Fibroblast of lung (primary cell): ENCODE data around the gene ARFGAP1. TPM values are rescaled to one million over a fixed set of nuclear protein-coding genes. Genes with fewer than 3 reads are reported as not detected.

ENCODE experiments used
- DNase-seq, 2 donors: peaks; one replicate each; pipeline versions ENCODE4 v3.0.0 to v3.0.0-alpha.2; 2010; ENCODE audit warnings: low read depth in 2 of 2
- H2AFZ ChIP-seq: 2 replicates; pipeline ENCODE4 v1.5.1; 2012; ENCODE audit warnings: low read length, control low read depth, inconsistent platforms
- H3K27ac ChIP-seq: 2 replicates; pipeline ENCODE4 v1.5.1; 2011; ENCODE audit warnings: low read length, control low read depth; ENCODE audit not compliant: insufficient read depth
- H3K27me3 ChIP-seq: 2 replicates; pipeline ENCODE4 v1.5.1; 2011; ENCODE audit warnings: mild to moderate bottlenecking, low read length; ENCODE audit not compliant: control insufficient read depth, insufficient read depth
- H3K36me3 ChIP-seq: 2 replicates; pipeline ENCODE4 v1.5.1; 2011; ENCODE audit warnings: low read length; ENCODE audit not compliant: control insufficient read depth, insufficient read depth
- H3K4me1 ChIP-seq: 2 replicates; pipeline ENCODE4 v1.5.1; 2011; ENCODE audit warnings: low read length; ENCODE audit not compliant: control insufficient read depth, insufficient read depth; ENCODE audit errors: extremely low read depth
- H3K4me2 ChIP-seq: 2 replicates; pipeline ENCODE4 v1.5.1; 2011; ENCODE audit warnings: low read length, control low read depth; ENCODE audit not compliant: insufficient read depth; ENCODE audit errors: extremely low read depth
- H3K4me3 ChIP-seq, 4 experiments: fragments of 200-600 bp in 1 of 4; sonication (generic) in 1 of 4; replicated peaks in 1 of 4; 2 replicates each; pipeline ENCODE4 v1.5.1; 2011 to 2016; ENCODE audit warnings: low read length in 4 of 4, low read depth in 3 of 4, mild to moderate bottlenecking in 3 of 4, control low read depth in 2 of 4, inconsistent platforms in 1 of 4, mixed read lengths in 1 of 4; ENCODE audit not compliant: insufficient read depth in 1 of 4; ENCODE audit errors: control extremely low read depth in 1 of 4
- H3K79me2 ChIP-seq: 2 replicates; pipeline ENCODE4 v1.5.1; 2012; ENCODE audit warnings: mild to moderate bottlenecking, low read length, inconsistent platforms; ENCODE audit not compliant: control insufficient read depth, insufficient read depth
- H3K9ac ChIP-seq: 2 replicates; pipeline ENCODE4 v1.5.1; 2011; ENCODE audit warnings: mild to moderate bottlenecking, low read length, control low read depth; ENCODE audit not compliant: insufficient read depth
- H3K9me3 ChIP-seq: 2 replicates; pipeline ENCODE4 v1.5.1; 2012; ENCODE audit warnings: low read depth, low read length; ENCODE audit not compliant: control insufficient read depth, insufficient read depth
- H4K20me1 ChIP-seq: 2 replicates; pipeline ENCODE4 v1.5.1; 2011; ENCODE audit warnings: low read length; ENCODE audit not compliant: control insufficient read depth, insufficient read depth; ENCODE audit errors: extremely low read depth
- EZH2 ChIP-seq: IDR thresholded peaks from 2 replicates; pipeline ENCODE4 v1.5.1; 2012; ENCODE audit warnings: low read length, control low read depth, mild to moderate bottlenecking; ENCODE audit errors: missing control alignments
- polyA plus RNA-seq, 2 donors: library from polyadenylated mRNA; depleted of rRNA in 1 of 2; stranded (reverse) in 1 of 2; unstranded in 1 of 2; fragments of >200 nt; gene quantifications; 2 replicates each; pipeline ENCODE4 v1.2.1, GENCODE V29; 2011 to 2012; ENCODE audit warnings: missing spikeins in 1 of 2
- total RNA-seq: library from RNA; depleted of rRNA; stranded (reverse); fragments of >200 nt; gene quantifications from 2 replicates; pipeline ENCODE4 v1.2.1, GENCODE V29; 2014
- TF ChIP-seq, protein P1 (sequence below), 2 donors: IDR thresholded peaks in 1 of 2; conservative IDR thresholded peaks in 1 of 2; 1 replicate in 1 of 2; 2 replicates in 1 of 2; pipeline ENCODE4 v1.5.1; 2011 to 2012; ENCODE audit warnings: low read length in 2 of 2, control low read depth in 1 of 2, inconsistent platforms in 1 of 2, low read depth in 1 of 2, mild to moderate bottlenecking in 1 of 2

Gene ARFGAP1
- total and polyA plus RNA-seq, 2 donors (not counting 1 experiment from before 2014, with no cell fraction given), result 37.6 to 42.9 TPM

DNA sequence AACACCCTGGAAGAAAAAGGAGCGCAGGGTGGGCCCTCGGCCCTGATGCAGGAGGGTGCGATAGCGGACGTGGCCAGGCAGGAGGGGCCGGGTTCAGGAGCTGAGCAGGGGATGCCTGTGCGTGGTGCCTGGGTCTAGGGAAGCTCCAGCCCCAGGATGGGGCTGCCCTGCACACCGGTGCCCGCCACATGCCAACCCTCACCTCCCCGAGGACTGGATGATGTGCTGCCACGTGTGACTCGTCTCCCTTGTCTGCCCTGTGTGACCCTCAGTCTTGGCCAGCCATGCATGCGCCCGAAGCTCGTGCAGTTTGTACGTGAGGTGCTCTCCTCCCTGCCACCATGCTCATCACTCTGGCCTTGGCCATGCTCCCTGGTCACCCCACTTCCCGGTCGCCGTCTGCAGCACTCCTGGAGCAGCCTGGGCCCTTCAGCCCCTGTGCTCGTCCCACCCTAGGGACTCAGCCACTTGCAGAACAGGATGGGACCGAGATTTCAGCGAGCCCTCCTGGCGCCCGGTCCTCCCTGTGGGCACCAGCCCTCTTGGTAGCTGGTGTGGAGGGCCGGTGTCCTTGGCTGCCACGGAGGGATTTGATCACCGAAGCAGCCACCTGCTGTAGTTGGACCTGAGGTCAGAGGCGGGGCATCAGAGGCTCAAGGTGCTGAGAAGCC lies 16.1 kb downstream of the ARFGAP1 start:
- Histone ChIP-seq H3K9me3 (no peaks in the 10 kb centered on the region), H3K4me1 (no peaks in the 10 kb centered on the region), H3K36me3 (peaks cover 22% of the 10 kb centered on the region), H3K27ac (no peak overlapping the region), H3K9ac (no peak overlapping the region), H3K4me2 (no peak overlapping the region), H3K79me2 (no peaks in the 10 kb centered on the region), H3K27me3 (no peaks in the 10 kb centered on the region), H2AFZ (no peak overlapping the region), H3K4me3 (no peak overlapping the region), H4K20me1 (no peaks in the 10 kb centered on the region)
- TF ChIP-seq, protein P1, sequence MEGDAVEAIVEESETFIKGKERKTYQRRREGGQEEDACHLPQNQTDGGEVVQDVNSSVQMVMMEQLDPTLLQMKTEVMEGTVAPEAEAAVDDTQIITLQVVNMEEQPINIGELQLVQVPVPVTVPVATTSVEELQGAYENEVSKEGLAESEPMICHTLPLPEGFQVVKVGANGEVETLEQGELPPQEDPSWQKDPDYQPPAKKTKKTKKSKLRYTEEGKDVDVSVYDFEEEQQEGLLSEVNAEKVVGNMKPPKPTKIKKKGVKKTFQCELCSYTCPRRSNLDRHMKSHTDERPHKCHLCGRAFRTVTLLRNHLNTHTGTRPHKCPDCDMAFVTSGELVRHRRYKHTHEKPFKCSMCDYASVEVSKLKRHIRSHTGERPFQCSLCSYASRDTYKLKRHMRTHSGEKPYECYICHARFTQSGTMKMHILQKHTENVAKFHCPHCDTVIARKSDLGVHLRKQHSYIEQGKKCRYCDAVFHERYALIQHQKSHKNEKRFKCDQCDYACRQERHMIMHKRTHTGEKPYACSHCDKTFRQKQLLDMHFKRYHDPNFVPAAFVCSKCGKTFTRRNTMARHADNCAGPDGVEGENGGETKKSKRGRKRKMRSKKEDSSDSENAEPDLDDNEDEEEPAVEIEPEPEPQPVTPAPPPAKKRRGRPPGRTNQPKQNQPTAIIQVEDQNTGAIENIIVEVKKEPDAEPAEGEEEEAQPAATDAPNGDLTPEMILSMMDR (conservative IDR thresholded peaks at IDR 0.05 in 1 of 2, IDR thresholded peaks at IDR 0.05 in 1 of 2; ENCODE audit: low read depth in 1 of 2, low read length in 2 of 2), result no peak
- no peak for DNase-seq

DNA sequence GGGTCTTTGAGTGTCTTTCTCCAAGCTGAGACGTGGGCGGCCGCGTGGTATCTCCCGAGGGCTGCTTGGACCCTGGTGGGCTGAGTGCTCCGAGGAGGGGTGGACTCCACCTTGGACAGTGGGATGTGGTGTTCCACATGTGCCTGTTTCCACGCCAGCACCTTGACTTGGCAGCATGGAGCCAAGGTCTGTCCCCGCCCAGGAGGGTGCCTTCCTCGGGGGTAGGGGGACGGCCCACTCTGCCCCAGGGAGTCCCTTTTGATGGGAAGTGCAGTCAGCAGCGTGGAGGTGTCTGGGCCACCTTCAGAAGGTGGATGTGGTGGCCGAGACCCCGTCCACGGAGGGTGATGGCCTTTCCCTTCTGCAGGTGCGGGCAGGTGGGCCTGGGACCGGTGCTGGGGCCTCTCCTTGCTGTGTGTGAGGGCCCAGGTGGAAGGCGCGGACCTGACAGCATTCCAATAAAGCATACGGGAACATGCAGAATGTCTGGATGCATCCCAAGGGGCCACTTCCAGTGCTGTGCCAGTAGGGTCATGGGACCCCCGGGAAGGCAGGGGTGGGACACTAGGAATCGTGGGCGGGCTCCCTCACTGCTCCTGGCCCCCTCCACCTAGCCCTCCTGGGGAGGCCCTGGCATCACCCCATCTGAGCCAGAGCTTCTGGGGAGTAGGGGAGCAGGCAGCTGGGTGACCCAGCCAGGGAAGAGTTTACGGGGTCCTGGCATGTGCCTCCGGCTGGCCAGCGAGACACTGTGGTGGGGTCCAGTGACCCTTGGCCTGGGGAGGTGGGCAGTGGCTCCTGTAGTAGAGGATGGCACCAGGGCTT lies 16.9 kb downstream of the ARFGAP1 start:
- Histone ChIP-seq H3K27ac (no peak overlapping the region), H4K20me1 (no peaks in the 10 kb centered on the region), H3K9me3 (no peaks in the 10 kb centered on the region), H3K4me2 (no peak overlapping the region), H3K79me2 (no peaks in the 10 kb centered on the region), H3K36me3 (peaks cover 20% of the 10 kb centered on the region), H3K4me3 (no peak overlapping the region), H3K4me1 (no peaks in the 10 kb centered on the region), H2AFZ (no peak overlapping the region), H3K9ac (no peak overlapping the region), H3K27me3 (no peaks in the 10 kb centered on the region)
- TF ChIP-seq, protein P1 (conservative IDR thresholded peaks at IDR 0.05 in 1 of 2, IDR thresholded peaks at IDR 0.05 in 1 of 2; ENCODE audit: low read depth in 1 of 2, low read length in 2 of 2), result no peak
- TF ChIP-seq EZH2, result no peak
- DNase-seq, result no peak

DNA sequence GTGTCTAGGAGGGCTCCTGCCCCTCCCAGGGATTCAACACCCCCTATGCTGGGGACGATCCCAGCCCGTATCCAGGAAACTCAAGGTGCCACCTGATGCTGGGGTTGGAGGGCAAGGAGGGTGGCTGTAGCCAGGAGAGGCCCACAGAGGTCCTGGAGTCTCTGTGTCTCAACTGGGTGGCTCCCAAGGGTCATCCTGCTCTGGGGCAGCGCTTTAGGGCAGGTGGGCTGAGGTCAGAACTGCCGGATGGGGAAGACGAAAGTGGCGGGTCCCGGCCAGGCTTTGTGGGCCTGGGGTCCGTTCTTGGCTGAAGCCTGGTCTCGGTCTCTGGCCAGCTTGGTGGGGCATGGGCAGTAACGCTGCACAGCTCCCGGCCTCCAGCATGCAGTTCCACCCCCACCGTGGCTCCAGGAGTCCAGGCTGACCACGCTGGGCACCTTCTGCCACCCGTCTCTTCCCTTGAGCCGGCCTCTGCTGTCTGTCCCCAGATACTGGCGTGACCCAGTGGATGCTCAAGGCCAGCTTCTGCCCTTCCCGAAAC lies 17.6 kb downstream of the ARFGAP1 start:
- Histone ChIP-seq H3K36me3 (peaks cover 19% of the 10 kb centered on the region), H3K4me2 (no peak overlapping the region), H3K27ac (no peak overlapping the region), H3K9ac (no peak overlapping the region), H2AFZ (no peak overlapping the region), H4K20me1 (no peaks in the 10 kb centered on the region), H3K4me1 (no peaks in the 10 kb centered on the region), H3K9me3 (no peaks in the 10 kb centered on the region), H3K79me2 (no peaks in the 10 kb centered on the region), H3K4me3 (no peak overlapping the region), H3K27me3 (no peaks in the 10 kb centered on the region)
- TF ChIP-seq EZH2, result no peak
- TF ChIP-seq, protein P1 (conservative IDR thresholded peaks at IDR 0.05 in 1 of 2, IDR thresholded peaks at IDR 0.05 in 1 of 2; ENCODE audit: low read depth in 1 of 2, low read length in 2 of 2), result no peak
- DNase-seq, result no peak
